H9 (cell line): ENCODE data around the gene MKI67. TPM values are rescaled to one million over a fixed set of nuclear protein-coding genes. Genes with fewer than 3 reads are reported as not detected.
A peak's percentile ranks its signal among the peaks of the same experiment; 100 is the strongest.

Source experiments
- DNase-seq: peaks from one replicate; pipeline ENCODE4 v3.0.0-alpha.2; 2017
- H2AFZ ChIP-seq: one replicate; pipeline ENCODE4 v1.6.1; 2013; ENCODE audit warnings: mild to moderate bottlenecking, low read length, control low read depth, moderate library complexity
- H2AK5ac ChIP-seq: 2 replicates; pipeline ENCODE4 v1.6.1; 2013; ENCODE audit warnings: low read length, control low read depth, mixed read lengths; ENCODE audit not compliant: insufficient read length
- H2BK120ac ChIP-seq: one replicate; pipeline ENCODE4 v1.6.1; 2013; ENCODE audit warnings: low read depth, mild to moderate bottlenecking, low read length, control low read depth, inconsistent platforms; ENCODE audit not compliant: poor library complexity, severe bottlenecking
- H2BK12ac ChIP-seq: 2 replicates; pipeline ENCODE4 v1.6.1; 2013; ENCODE audit warnings: low read length, control low read depth, mixed read lengths, low read depth; ENCODE audit not compliant: insufficient read length
- H2BK15ac ChIP-seq: 2 replicates; pipeline ENCODE4 v1.6.1; 2013; ENCODE audit warnings: low read depth, low read length, control low read depth
- H2BK20ac ChIP-seq: one replicate; pipeline ENCODE4 v1.6.1; 2013; ENCODE audit warnings: low read depth, mild to moderate bottlenecking, low read length, control low read depth, inconsistent platforms; ENCODE audit not compliant: poor library complexity, severe bottlenecking
- H2BK5ac ChIP-seq: 2 replicates; pipeline ENCODE4 v1.6.1; 2013; ENCODE audit warnings: low read length, control low read depth, mixed read lengths; ENCODE audit not compliant: insufficient read length
- H3K14ac ChIP-seq: 2 replicates; pipeline ENCODE4 v1.6.1; 2013; ENCODE audit warnings: low read length, control low read depth; ENCODE audit not compliant: insufficient read depth
- H3K18ac ChIP-seq: 2 replicates; pipeline ENCODE4 v1.6.1; 2013; ENCODE audit warnings: low read depth, mild to moderate bottlenecking, mixed read lengths, low read length, control low read depth; ENCODE audit not compliant: insufficient read length
- H3K23ac ChIP-seq: 2 replicates; pipeline ENCODE4 v1.6.1; 2013; ENCODE audit warnings: low read length, control low read depth, mixed read lengths, low read depth; ENCODE audit not compliant: insufficient read length
- H3K23me2 ChIP-seq: 2 replicates; pipeline ENCODE4 v1.6.1; 2013; ENCODE audit warnings: low read depth, mild to moderate bottlenecking, mixed read lengths, low read length, control low read depth; ENCODE audit not compliant: insufficient read length, poor library complexity, severe bottlenecking
- H3K27ac ChIP-seq: 2 replicates; pipeline ENCODE4 v1.5.1; 2013; ENCODE audit warnings: low read length, control low read depth, mixed read lengths, low read depth; ENCODE audit not compliant: insufficient read length
- H3K27me3 ChIP-seq: 2 replicates; pipeline ENCODE4 v1.6.1; 2013; ENCODE audit warnings: low read length, control low read depth, inconsistent platforms; ENCODE audit not compliant: insufficient read depth
- H3K4ac ChIP-seq: 2 replicates; pipeline ENCODE4 v1.6.1; 2013; ENCODE audit warnings: low read depth, mild to moderate bottlenecking, control low read depth, inconsistent platforms, low read length, moderate library complexity
- H3K4me1 ChIP-seq: 2 replicates; pipeline ENCODE4 v1.6.1; 2013; ENCODE audit warnings: low read length, control low read depth, inconsistent platforms; ENCODE audit not compliant: insufficient read depth
- H3K4me2 ChIP-seq: 2 replicates; pipeline ENCODE4 v1.6.1; 2013; ENCODE audit warnings: low read length, control low read depth, mixed read lengths; ENCODE audit not compliant: insufficient read length, insufficient read depth
- H3K56ac ChIP-seq: 2 replicates; pipeline ENCODE4 v1.6.1; 2013; ENCODE audit warnings: low read depth, mild to moderate bottlenecking, mixed read lengths, low read length, control low read depth; ENCODE audit not compliant: insufficient read length
- H3K79me1 ChIP-seq: 2 replicates; pipeline ENCODE4 v1.6.1; 2013; ENCODE audit warnings: low read depth, mild to moderate bottlenecking, moderate library complexity, low read length, control low read depth, inconsistent platforms; ENCODE audit not compliant: insufficient read depth, poor library complexity, severe bottlenecking
- H3K79me2 ChIP-seq: 2 replicates; pipeline ENCODE4 v1.6.1; 2013; ENCODE audit warnings: low read length, control low read depth, inconsistent platforms; ENCODE audit not compliant: insufficient read depth
- H3K9ac ChIP-seq: 2 replicates; pipeline ENCODE4 v1.6.1; 2013; ENCODE audit warnings: low read length, control low read depth, mixed read lengths; ENCODE audit not compliant: insufficient read length; ENCODE audit errors: extremely low read depth
- H3K9me3 ChIP-seq: one replicate; pipeline ENCODE4 v1.6.1; 2013; ENCODE audit warnings: low read depth, low read length, inconsistent platforms; ENCODE audit not compliant: control insufficient read depth
- H3T11ph ChIP-seq: one replicate; pipeline ENCODE4 v1.6.1; 2013; ENCODE audit warnings: mild to moderate bottlenecking, low read length, control low read depth, inconsistent platforms
- H4K20me1 ChIP-seq: one replicate; pipeline ENCODE4 v1.6.1; 2013; ENCODE audit not compliant: control insufficient read depth, insufficient read length, insufficient read depth
- H4K5ac ChIP-seq: 2 replicates; pipeline ENCODE4 v1.6.1; 2013; ENCODE audit warnings: low read depth, mild to moderate bottlenecking, mixed read lengths, low read length, control low read depth; ENCODE audit not compliant: insufficient read length
- H4K8ac ChIP-seq: replicated peaks from 2 replicates; pipeline ENCODE4 v1.6.1; 2013; ENCODE audit warnings: low read length, control low read depth, mixed read lengths, low read depth; ENCODE audit not compliant: insufficient read length
- H4K91ac ChIP-seq: 2 replicates; pipeline ENCODE4 v1.6.1; 2013; ENCODE audit warnings: low read depth, mild to moderate bottlenecking, moderate library complexity, mixed read lengths, low read length, control low read depth; ENCODE audit not compliant: insufficient read length
- H3K27ac Mint-ChIP-seq, 3 experiments: 2 replicates in 2 of 3; 3 replicates in 1 of 3; pipeline ENCODE4 v1.8.0; 2020 to 2021; ENCODE audit warnings: mixed read lengths in 3 of 3, mild to moderate bottlenecking in 1 of 3, moderate library complexity in 1 of 3
- H3K27me3 Mint-ChIP-seq: 2 replicates; pipeline ENCODE4 v1.8.0; 2021; ENCODE audit warnings: low read depth, mild to moderate bottlenecking, moderate library complexity, mixed read lengths
- H3K36me3 Mint-ChIP-seq, 3 experiments: 2 replicates in 2 of 3; 3 replicates in 1 of 3; pipeline ENCODE4 v1.8.0; 2020 to 2021; ENCODE audit warnings: low read depth in 3 of 3, mixed read lengths in 3 of 3; ENCODE audit not compliant: insufficient read depth in 1 of 3
- H3K4me1 Mint-ChIP-seq, 2 experiments: 2 replicates each; pipeline ENCODE4 v1.8.0; 2020; ENCODE audit warnings: mixed read lengths in 2 of 2
- H3K4me3 Mint-ChIP-seq, 2 experiments: 2 replicates in 1 of 2; 3 replicates in 1 of 2; pipeline ENCODE4 v1.8.0; 2020 to 2021; ENCODE audit warnings: mild to moderate bottlenecking in 2 of 2, mixed read lengths in 2 of 2, moderate library complexity in 1 of 2
- H3K9me3 Mint-ChIP-seq, 2 experiments: 2 replicates in 1 of 2; 3 replicates in 1 of 2; pipeline ENCODE4 v1.8.0; 2020; ENCODE audit warnings: mild to moderate bottlenecking in 2 of 2, mixed read lengths in 2 of 2, moderate library complexity in 1 of 2
- CTCF ChIP-seq: fragments of 200-600 bp; sonication (generic); conservative IDR thresholded peaks from 3 replicates; pipeline ENCODE4 v1.8.0; 2021; ENCODE audit warnings: antibody characterized with exemption, mild to moderate bottlenecking
- WGBS: extraction: QIAGEN DNeasy Blood & Tissue Kit; methylation state at CpG from one replicate; pipeline ENCODE4 v1.1.7; 2013; ENCODE audit warnings: missing lambda C conversion rate, low lambda C conversion rate, mixed read lengths; ENCODE audit not compliant: insufficient read length; ENCODE audit errors: extremely low coverage; 5-methylcytosine and 5-hydroxymethylcytosine counted together
- total RNA-seq: library from RNA; stranded (reverse); gene quantifications from 2 replicates; pipeline ENCODE4 v1.2.1, GENCODE V29; 2021

MKI67 gene
- total RNA-seq, 1 experiment from 2014 or later = 108 TPM

GRCh38 chr10:128124813-128125403, 1.3 kb downstream of the MKI67 start:
- H3K9me3 Mint-ChIP-seq = peaks cover 0 to 2% of the 10 kb centered on the region in 2 experiments; a peak in 1 of 5 replicates
- no peak overlapping the region for H4K5ac ChIP-seq
- WGBS = no CpG with 5 or more reads among the region's 11 CpGs
- no peak overlapping the region for H3K14ac ChIP-seq
- H3K4ac ChIP-seq = no peak overlapping the region
- no peak for TF ChIP-seq CTCF
- no peak overlapping the region for H2BK5ac ChIP-seq
- no peaks in the 10 kb centered on the region; the same call in 1 of the 2 replicates for H3K27me3 Mint-ChIP-seq
- no peak overlapping the region for H4K91ac ChIP-seq
- peak overlapping the region; percentile 45 for H3K4me2 ChIP-seq
- H3K9me3 ChIP-seq = no peaks in the 10 kb centered on the region
- H2BK15ac ChIP-seq = no peak overlapping the region
- peaks cover 24 to 29% of the 10 kb centered on the region in 2 experiments for H3K4me1 Mint-ChIP-seq
- H3K9ac ChIP-seq = peak overlapping the region; percentile 48
- H3K56ac ChIP-seq = no peak overlapping the region
- no peak overlapping the region for H4K8ac ChIP-seq
- peaks cover 7% of the 10 kb centered on the region for H3K23me2 ChIP-seq
- no peak overlapping the region for H3K27ac ChIP-seq
- no peak overlapping the region for H2BK120ac ChIP-seq
- peaks cover 3% of the 10 kb centered on the region for H3K79me1 ChIP-seq
- H2BK20ac ChIP-seq = no peak overlapping the region
- H3T11ph ChIP-seq = no peak overlapping the region
- H3K79me2 ChIP-seq = peaks cover 17% of the 10 kb centered on the region; the same call in 1 of the 2 replicates
- no peak overlapping the region for H2AK5ac ChIP-seq
- H3K27ac Mint-ChIP-seq = no peak overlapping the region; a peak in 1 of 7 replicates
- no peak overlapping the region for H2BK12ac ChIP-seq
- no peaks in the 10 kb centered on the region for H3K27me3 ChIP-seq
- H3K4me3 Mint-ChIP-seq = peak overlapping the region; percentile 86 to 95
- H3K4me1 ChIP-seq = peaks cover 3% of the 10 kb centered on the region; the same call in 1 of the 2 replicates
- H3K36me3 Mint-ChIP-seq = peaks cover 27 to 36% (median 33%) of the 10 kb centered on the region in 3 experiments
- H3K18ac ChIP-seq = no peak overlapping the region
- no peak for DNase-seq
- H3K23ac ChIP-seq = no peak overlapping the region
- H2AFZ ChIP-seq = no peak overlapping the region
- H4K20me1 ChIP-seq = no peaks in the 10 kb centered on the region
